HepG2 (cell line): Measurements from ENCODE around the gene CENPO. TPM values are rescaled to one million over a fixed set of nuclear protein-coding genes. Genes with fewer than 3 reads are reported as not detected.

Experiments
- BRCA1 ChIP-seq: sonication (generic); formaldehyde crosslinking; IDR thresholded peaks from 2 replicates; pipeline ENCODE4 v1.4.0; 2020; ENCODE audit warnings: missing genetic modification reagents
- CBX2 ChIP-seq, 2 experiments: fragments of 200-600 bp in 1 of 2; sonication (generic); formaldehyde crosslinking in 1 of 2; IDR thresholded peaks; 2 replicates each; pipeline versions ENCODE4 v1.7.0 to v1.8.1; 2018 to 2022; ENCODE audit warnings: low read depth in 2 of 2, low read length in 1 of 2, mild to moderate bottlenecking in 1 of 2, missing genetic modification reagents in 1 of 2
- CCAR2 ChIP-seq: fragments of 200-400 bp; formaldehyde crosslinking; optimal IDR thresholded peaks from 2 replicates; pipeline ENCODE3; 2018; ENCODE audit warnings: low read depth, mild to moderate bottlenecking, low read length, moderate library complexity
- MIXL1 ChIP-seq: IDR thresholded peaks from 2 replicates; pipeline ENCODE4 v1.6.1; 2016
- MTERF4 ChIP-seq: sonication (generic); formaldehyde crosslinking; IDR thresholded peaks from 2 replicates; pipeline ENCODE4 v1.8.0; 2023; ENCODE audit warnings: mild to moderate bottlenecking, missing genetic modification reagents
- PPARG ChIP-seq: conservative IDR thresholded peaks from 2 replicates; pipeline ENCODE4 v1.6.1; 2016; ENCODE audit warnings: missing biosample characterization, missing genetic modification reagents
- SKI ChIP-seq: fragments of 450-650 bp; IDR thresholded peaks from one replicate; pipeline ENCODE4 v1.6.1; 2018; ENCODE audit warnings: mild to moderate bottlenecking; ENCODE audit not compliant: partially characterized antibody
- SMAD3 ChIP-seq: sonication (generic); formaldehyde crosslinking; IDR thresholded peaks from 2 replicates; pipeline ENCODE4 v1.4.0; 2020; ENCODE audit warnings: missing genetic modification reagents
- TERF1 ChIP-seq: sonication (generic); formaldehyde crosslinking; IDR thresholded peaks from 2 replicates; pipeline ENCODE4 v1.8.0; 2022; ENCODE audit warnings: mild to moderate bottlenecking, missing genetic modification reagents, moderate library complexity
- TRIM22 ChIP-seq: fragments of 450-650 bp; IDR thresholded peaks from 2 replicates; pipeline ENCODE4 v1.6.1; 2017
- ZBTB33 ChIP-seq: sonication (generic); formaldehyde crosslinking; IDR thresholded peaks from 2 replicates; pipeline ENCODE4 v1.4.0; 2020; ENCODE audit warnings: missing genetic modification reagents
- ZNF160 ChIP-seq: sonication (generic); formaldehyde crosslinking; IDR thresholded peaks from 2 replicates; pipeline ENCODE4 v1.8.0; 2022; ENCODE audit warnings: mild to moderate bottlenecking, inconsistent platforms, missing genetic modification reagents
- ZNF230 ChIP-seq: sonication (generic); formaldehyde crosslinking; IDR thresholded peaks from 2 replicates; pipeline ENCODE4 v1.4.0; 2020; ENCODE audit warnings: mild to moderate bottlenecking, missing genetic modification reagents
- ZNF232 ChIP-seq: sonication (generic); formaldehyde crosslinking; IDR thresholded peaks from 2 replicates; pipeline ENCODE4 v1.4.0; 2020; ENCODE audit warnings: missing genetic modification reagents, borderline replicate concordance
- ZNF512 ChIP-seq: sonication (generic); formaldehyde crosslinking; IDR thresholded peaks from 2 replicates; pipeline ENCODE4 v1.4.0; 2020; ENCODE audit warnings: mild to moderate bottlenecking, missing genetic modification reagents
- ZNF580 ChIP-seq: IDR thresholded peaks from 2 replicates; pipeline ENCODE4 v1.6.1; 2016; ENCODE audit warnings: low read depth, borderline replicate concordance
- ZNF619 ChIP-seq: sonication (generic); formaldehyde crosslinking; IDR thresholded peaks from 2 replicates; pipeline ENCODE4 v1.4.0; 2020; ENCODE audit warnings: mild to moderate bottlenecking, missing genetic modification reagents
- ZNF672 ChIP-seq: sonication (generic); formaldehyde crosslinking; IDR thresholded peaks from 2 replicates; pipeline ENCODE4 v1.8.1; 2022; ENCODE audit warnings: missing genetic modification reagents
- ZZZ3 ChIP-seq: sonication (generic); formaldehyde crosslinking; IDR thresholded peaks from 2 replicates; pipeline ENCODE4 v1.4.0; 2020; ENCODE audit warnings: missing genetic modification reagents, mild to moderate bottlenecking, borderline replicate concordance
- polyA plus RNA-seq, 8 experiments: library from polyadenylated mRNA; depleted of rRNA in 3 of 8; stranded (reverse) in 7 of 8; unstranded in 1 of 8; fragments of >200 nt; fragmentation: Illumina TruSeq in 4 of 8; extraction: Trizol in 4 of 8; gene quantifications; 2 replicates each; pipeline versions ENCODE4 v1.2.1 to v1.2.3, GENCODE V29; 2011 to 2016; ENCODE audit warnings: low read depth in 4 of 8, missing spikeins in 1 of 8, mixed read lengths in 1 of 8; ENCODE audit not compliant: insufficient read depth in 1 of 8
- total RNA-seq, 5 experiments: library from RNA; depleted of rRNA; stranded (reverse); fragments of >200 nt; fragmentation: Illumina TruSeq; extraction: Trizol; gene quantifications; 2 replicates each; pipeline ENCODE4 v1.2.3, GENCODE V29; 2016; ENCODE audit warnings: low read depth in 1 of 5

CENPO gene
- total and polyA plus RNA-seq, 2 of the 13 experiments (the other 11 are each of a cell fraction or from before 2014, with no cell fraction given) = 19.7 to 35.5 TPM

- peak; percentile 74; the same call in 1 of the 2 replicates for TF ChIP-seq TERF1 (CRISPR knock-in tag)
- no peak; the same call in 1 of the 2 replicates for TF ChIP-seq MIXL1 (CRISPR knock-in tag)
- 0 out of 2 replicates have a peak, but pooled peaks have one; percentile 22 for TF ChIP-seq ZNF232 (CRISPR knock-in tag)
- peak; percentile 66 for TF ChIP-seq ZNF230 (CRISPR knock-in tag)
- TF ChIP-seq ZNF160 (CRISPR knock-in tag) = no peak; the same call in none of the 2 replicates
- TF ChIP-seq ZNF512 (CRISPR knock-in tag) = no peak
- peak; percentile 18; the same call in 1 of the 2 replicates for TF ChIP-seq PPARG (CRISPR knock-in tag)
- TF ChIP-seq BRCA1 (CRISPR knock-in tag) = peak; percentile 84
- no peak; the same call in 1 of the 2 replicates for TF ChIP-seq MTERF4 (CRISPR knock-in tag)
- TF ChIP-seq ZNF619 = peak; percentile 98
- peak; percentile 46; the same call in 1 of the 2 replicates for TF ChIP-seq ZZZ3 (CRISPR knock-in tag)
- peak; percentile 86; the same call in 1 of the 2 replicates for TF ChIP-seq ZNF580 (CRISPR knock-in tag)
- no peak for TF ChIP-seq TRIM22
- TF ChIP-seq ZBTB33 = peak; percentile 34
- TF ChIP-seq SMAD3 = peak; percentile 82; the same call in 1 of the 2 replicates
- TF ChIP-seq SKI = peak; percentile 32
- no peak for TF ChIP-seq CCAR2
- TF ChIP-seq ZNF672 (CRISPR knock-in tag) = no peak
- TF ChIP-seq CBX2 (IDR thresholded peaks at IDR 0.05; ENCODE audit: low read depth, low read length) = no peak
- no peak for TF ChIP-seq CBX2 (CRISPR knock-in tag; IDR thresholded peaks at IDR 0.05; ENCODE audit: low read depth)
Observed at GRCh38 chr2:24792874-24793760, at the start of gene CENPO, which contains the start of gene PTRHD1 (continued).
